ENCODE results near the gene KCNH6.

DNA sequence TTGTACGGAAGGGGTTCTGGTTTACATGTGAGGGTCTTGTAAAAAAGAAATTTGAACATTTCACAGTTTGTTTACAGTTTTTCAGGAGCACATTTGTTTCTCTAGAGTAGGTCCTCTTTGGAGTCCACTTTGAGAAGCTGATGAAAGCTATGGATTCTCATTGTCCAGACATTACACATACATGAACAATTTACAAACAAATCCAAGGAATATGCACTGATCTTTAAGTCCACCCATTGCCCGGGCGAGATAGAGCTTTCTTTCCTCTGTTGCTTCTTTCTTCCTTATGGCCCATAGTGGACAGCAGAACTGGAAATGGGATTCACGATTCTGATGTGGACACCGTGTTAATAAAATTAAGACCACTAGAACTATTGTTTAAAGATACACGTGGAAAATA, 29.1 kb downstream of the KCNH6 start:
- TF ChIP-seq, protein P1, sequence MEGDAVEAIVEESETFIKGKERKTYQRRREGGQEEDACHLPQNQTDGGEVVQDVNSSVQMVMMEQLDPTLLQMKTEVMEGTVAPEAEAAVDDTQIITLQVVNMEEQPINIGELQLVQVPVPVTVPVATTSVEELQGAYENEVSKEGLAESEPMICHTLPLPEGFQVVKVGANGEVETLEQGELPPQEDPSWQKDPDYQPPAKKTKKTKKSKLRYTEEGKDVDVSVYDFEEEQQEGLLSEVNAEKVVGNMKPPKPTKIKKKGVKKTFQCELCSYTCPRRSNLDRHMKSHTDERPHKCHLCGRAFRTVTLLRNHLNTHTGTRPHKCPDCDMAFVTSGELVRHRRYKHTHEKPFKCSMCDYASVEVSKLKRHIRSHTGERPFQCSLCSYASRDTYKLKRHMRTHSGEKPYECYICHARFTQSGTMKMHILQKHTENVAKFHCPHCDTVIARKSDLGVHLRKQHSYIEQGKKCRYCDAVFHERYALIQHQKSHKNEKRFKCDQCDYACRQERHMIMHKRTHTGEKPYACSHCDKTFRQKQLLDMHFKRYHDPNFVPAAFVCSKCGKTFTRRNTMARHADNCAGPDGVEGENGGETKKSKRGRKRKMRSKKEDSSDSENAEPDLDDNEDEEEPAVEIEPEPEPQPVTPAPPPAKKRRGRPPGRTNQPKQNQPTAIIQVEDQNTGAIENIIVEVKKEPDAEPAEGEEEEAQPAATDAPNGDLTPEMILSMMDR (IDR thresholded peaks at IDR 0.05; ENCODE audit: low read length): no peak
- no peak for TF ChIP-seq EZH2 (optimal IDR thresholded peaks at IDR 0.05; ENCODE audit: low read depth, low read length)
